ENCODE results near the gene CHODL.

Gene CHODL

GRCh38 chr21:18244671-18245463 lies at the start of gene CHODL:
TSS of gene CHODL (plus strand) at chr21:18244833. CDS start at chr21:18245224, 391 bp downstream.
- no peak for DNase-seq

GRCh38 chr21:18204931-18205330 lies 39.7 kb upstream of the CHODL start:
- no peak for DNase-seq

- no peak for DNase-seq
These were observed 26.3 kb upstream of the CHODL start for GRCh38 chr21:18218331-18218730.

- DNase-seq = no peak
These were observed 24.1 kb upstream of the CHODL start for GRCh38 chr21:18220498-18220897.

GRCh38 chr21:18222346-18222745 lies 22.3 kb upstream of the CHODL start:
- DNase-seq = no peak

GRCh38 chr21:18228060-18228739 lies 16.4 kb upstream of the CHODL start:
- DNase-seq = no peak

GRCh38 chr21:18235545-18235944 lies 9.1 kb upstream of the CHODL start:
- DNase-seq = no peak

GRCh38 chr21:18245464-18245967 lies 883 bp downstream of the CHODL start:
- DNase-seq = no peak

GRCh38 chr21:18248171-18248570 lies 3.5 kb downstream of the CHODL start:
- DNase-seq = no peak

GRCh38 chr21:18249672-18250071 lies 5.0 kb downstream of the CHODL start:
- no peak for DNase-seq

- DNase-seq = no peak
These were observed 6.4 kb downstream of the CHODL start for GRCh38 chr21:18251065-18251464.

- no peak for DNase-seq
These were observed 7.6 kb downstream of the CHODL start for GRCh38 chr21:18252256-18252655.

- no peak for DNase-seq
These were observed 8.0 kb downstream of the CHODL start for GRCh38 chr21:18252680-18253079.

GRCh38 chr21:18253221-18253620 lies 8.6 kb downstream of the CHODL start:
- DNase-seq = no peak

GRCh38 chr21:18253799-18254198 lies 9.2 kb downstream of the CHODL start:
- no peak for DNase-seq

- DNase-seq = no peak
These were observed 21.3 kb downstream of the CHODL start for GRCh38 chr21:18265944-18266343.

GRCh38 chr21:18267496-18267895 lies 22.9 kb downstream of the CHODL start:
- no peak for DNase-seq

- no peak for DNase-seq
These were observed 24.3 kb downstream of the CHODL start for GRCh38 chr21:18268906-18269305.

GRCh38 chr21:18269856-18270255 lies 25.2 kb downstream of the CHODL start:
- no peak for DNase-seq

GRCh38 chr21:18273400-18273799 lies 28.8 kb downstream of the CHODL start:
- no peak for DNase-seq

- DNase-seq = no peak
These were observed 29.7 kb downstream of the CHODL start for GRCh38 chr21:18274370-18274769.

- no peak for DNase-seq
These were observed 31.1 kb downstream of the CHODL start for GRCh38 chr21:18275781-18276180.

GRCh38 chr21:18285379-18285778 lies 40.7 kb downstream of the CHODL start:
- no peak for DNase-seq

- no peak for DNase-seq
These were observed 45.2 kb downstream of the CHODL start for GRCh38 chr21:18289876-18290275.

Data from inflammatory macrophage treated with lipopolysaccharide for 4 hours (primary cell).